Spleen (tissue), 11 donors: Measurements from ENCODE around the gene EWSR1. TPM values are rescaled to one million over a fixed set of nuclear protein-coding genes. Genes with fewer than 3 reads are reported as not detected.

ENCODE experiments used
- DNase-seq: peaks from one replicate; pipeline ENCODE4 v3.0.0-alpha.2; 2020
- H3K27ac ChIP-seq, 8 donors: fragments of 200-600 bp; sonication (generic) in 7 of 8; 1 replicate in 4 of 8; 2 replicates in 4 of 8; pipeline versions ENCODE4 v1.5.0 to v1.8.0; 2016 to 2021; ENCODE audit warnings: inconsistent platforms in 4 of 8, mild to moderate bottlenecking in 4 of 8, moderate library complexity in 1 of 8
- H3K27me3 ChIP-seq, 7 donors: fragments of 200-600 bp; sonication (generic) in 6 of 7; replicated peaks in 1 of 7; 1 replicate in 4 of 7; 2 replicates in 3 of 7; pipeline versions ENCODE4 v1.5.0 to v1.8.0; 2016 to 2021; ENCODE audit warnings: inconsistent platforms in 3 of 7, mild to moderate bottlenecking in 1 of 7
- H3K36me3 ChIP-seq, 6 donors: fragments of 200-600 bp; sonication (generic) in 5 of 6; 1 replicate in 4 of 6; 2 replicates in 2 of 6; pipeline versions ENCODE4 v1.5.0 to v1.8.0; 2016 to 2021; ENCODE audit warnings: inconsistent platforms in 2 of 6
- H3K4me1 ChIP-seq, 6 donors: fragments of 200-600 bp; sonication (generic) in 5 of 6; 1 replicate in 3 of 6; 2 replicates in 3 of 6; pipeline versions ENCODE4 v1.5.0 to v1.8.0; 2016 to 2021; ENCODE audit warnings: inconsistent platforms in 3 of 6
- H3K4me3 ChIP-seq, 8 donors: fragments of 200-600 bp; sonication (generic) in 7 of 8; 1 replicate in 4 of 8; 2 replicates in 4 of 8; pipeline versions ENCODE4 v1.5.0 to v1.8.0; 2016 to 2021; ENCODE audit warnings: inconsistent platforms in 4 of 8, mild to moderate bottlenecking in 4 of 8, moderate library complexity in 2 of 8
- H3K9me3 ChIP-seq, 8 donors: fragments of 200-600 bp; sonication (generic) in 7 of 8; 1 replicate in 4 of 8; 2 replicates in 4 of 8; pipeline versions ENCODE4 v1.5.0 to v1.8.0; 2016 to 2021; ENCODE audit warnings: inconsistent platforms in 4 of 8
- POLR2A ChIP-seq, 3 donors: fragments of 450-650 bp; IDR thresholded peaks; one replicate each; pipeline ENCODE4 v1.5.1; 2017; ENCODE audit warnings: antibody characterized with exemption in 3 of 3, mild to moderate bottlenecking in 1 of 3
- POLR2AphosphoS5 ChIP-seq, 3 donors: sonication (generic); formaldehyde crosslinking; IDR thresholded peaks; one replicate each; pipeline ENCODE4 v1.5.1; 2017; ENCODE audit warnings: antibody characterized with exemption in 3 of 3
- WGBS, 5 donors: extraction: QIAGEN DNeasy Blood & Tissue Kit in 3 of 5; methylation state at CpG; one replicate each; pipeline versions ENCODE4 v1.1.5 to v1.1.7; 2013 to 2018; 5-methylcytosine and 5-hydroxymethylcytosine counted together
- intact Hi-C: fragments of 100-400 bp; cut with DNase I; formaldehyde crosslinking; loops from one replicate; pipeline ENCODE4 v1.15.0; 2023; ENCODE audit warnings: low total_unique reads
- polyA plus RNA-seq, 3 donors: library from polyadenylated mRNA; stranded (reverse); fragments of 200-250 nt; gene quantifications; one replicate each; pipeline ENCODE4 v1.2.1, GENCODE V29; 2013
- total RNA-seq, 7 donors: library from RNA; depleted of rRNA in 3 of 7; stranded (reverse); fragments of >200 nt in 3 of 7; fragmentation: NEBNext Ultra II Directional in 4 of 7; extraction: Animal tissue kit (Norgen Biotek cat#: 25700) in 4 of 7; gene quantifications; one replicate each; pipeline versions ENCODE4 v1.1.0 to v1.2.1, GENCODE V29; 2016 to 2021
- TF ChIP-seq, protein P1 (sequence below), 11 experiments: fragments of 200-600 bp in 7 of 11; fragments of 450-650 bp in 4 of 11; sonication (generic) in 4 of 11; IDR thresholded peaks in 8 of 11; conservative IDR thresholded peaks in 3 of 11; 1 replicate in 7 of 11; 2 replicates in 4 of 11; pipeline versions ENCODE4 v1.4.0 to v1.8.0; 2016 to 2021; ENCODE audit warnings: antibody characterized with exemption in 11 of 11, inconsistent platforms in 4 of 11, mild to moderate bottlenecking in 1 of 11
- donor health status: healthy with polysubstance abuse.
- donor health status: DM: no; HTN: no; CAD: no; lungs with moderate emphysema.
- donor health status: DM: no; HTN: no; CAD: no.
- donor health status: Bipolar disorder and iron deficiency.
- donor health status: healthy.
- donor health status: DM: no; HTN: no; CAD: no.
- donor health status: DM: yes; HTN: yes; CAD: no.

Gene EWSR1
- total and polyA plus RNA-seq, 10 donors, result 127 to 282 (median 239) TPM

DNA sequence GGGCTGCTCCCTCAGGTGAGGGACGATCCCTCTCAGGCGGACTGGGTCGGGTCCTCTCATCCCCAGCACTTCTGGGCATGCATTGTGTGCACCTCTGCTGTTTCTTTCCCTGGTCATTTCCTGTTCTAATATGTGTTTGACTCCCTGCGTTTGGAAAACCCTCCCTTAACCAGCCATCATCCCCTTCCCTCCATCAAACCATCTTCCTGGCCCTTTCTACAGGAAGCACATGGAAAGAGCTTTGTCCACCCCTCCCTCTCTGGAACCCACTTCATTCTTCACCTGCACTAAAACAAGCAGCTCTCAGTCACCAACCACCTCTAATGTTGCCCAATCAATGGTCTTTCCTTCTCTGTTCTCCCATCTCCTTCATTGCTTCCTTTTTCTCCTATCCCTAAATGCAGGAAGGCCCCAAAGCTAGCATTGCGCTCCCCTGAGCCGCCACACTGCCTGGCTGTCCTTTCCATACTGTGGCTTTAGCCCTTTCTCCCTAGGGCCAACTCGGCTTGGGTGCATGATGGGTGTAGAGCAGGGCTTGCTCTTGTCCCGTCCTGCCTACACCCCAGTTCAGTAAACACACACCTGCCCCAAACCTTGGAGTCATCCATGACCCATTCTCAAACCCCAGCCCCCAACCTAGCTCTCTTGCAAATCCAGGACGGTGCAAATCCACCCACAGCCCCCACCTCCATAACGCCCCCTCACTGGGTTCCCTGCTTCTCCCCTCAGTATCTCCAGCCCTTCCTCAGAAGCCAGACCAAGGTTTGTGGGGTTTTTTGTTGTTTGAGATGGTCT lies 32.9 kb downstream of the EWSR1 start:
- TF ChIP-seq POLR2AphosphoS5 (IDR thresholded peaks at IDR 0.05), result peak in 1 of 3 donors; percentile 38
- no peak for TF ChIP-seq POLR2A (IDR thresholded peaks at IDR 0.05)
- TF ChIP-seq, protein P1, sequence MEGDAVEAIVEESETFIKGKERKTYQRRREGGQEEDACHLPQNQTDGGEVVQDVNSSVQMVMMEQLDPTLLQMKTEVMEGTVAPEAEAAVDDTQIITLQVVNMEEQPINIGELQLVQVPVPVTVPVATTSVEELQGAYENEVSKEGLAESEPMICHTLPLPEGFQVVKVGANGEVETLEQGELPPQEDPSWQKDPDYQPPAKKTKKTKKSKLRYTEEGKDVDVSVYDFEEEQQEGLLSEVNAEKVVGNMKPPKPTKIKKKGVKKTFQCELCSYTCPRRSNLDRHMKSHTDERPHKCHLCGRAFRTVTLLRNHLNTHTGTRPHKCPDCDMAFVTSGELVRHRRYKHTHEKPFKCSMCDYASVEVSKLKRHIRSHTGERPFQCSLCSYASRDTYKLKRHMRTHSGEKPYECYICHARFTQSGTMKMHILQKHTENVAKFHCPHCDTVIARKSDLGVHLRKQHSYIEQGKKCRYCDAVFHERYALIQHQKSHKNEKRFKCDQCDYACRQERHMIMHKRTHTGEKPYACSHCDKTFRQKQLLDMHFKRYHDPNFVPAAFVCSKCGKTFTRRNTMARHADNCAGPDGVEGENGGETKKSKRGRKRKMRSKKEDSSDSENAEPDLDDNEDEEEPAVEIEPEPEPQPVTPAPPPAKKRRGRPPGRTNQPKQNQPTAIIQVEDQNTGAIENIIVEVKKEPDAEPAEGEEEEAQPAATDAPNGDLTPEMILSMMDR (IDR thresholded peaks at IDR 0.05 in 8 of 11, conservative IDR thresholded peaks at IDR 0.05 in 3 of 11), result no peak
- no peak overlapping the region for H3K4me3 ChIP-seq
- 75 to 91% (median 77%) methylated on average over 10 of the region's 10 CpGs for WGBS, 5 donors
- no peaks in the 10 kb centered on the region for H3K9me3 ChIP-seq
- H3K27ac ChIP-seq, result peak overlapping the region in 1 of 8 donors; percentile 27
- intact Hi-C loops, result no loop called here
- no peak for DNase-seq
- H3K27me3 ChIP-seq, result peaks cover 0 to 12% (median 2%) of the 10 kb centered on the region in 7 donors
- peaks cover 13 to 61% (median 53%) of the 10 kb centered on the region in 6 donors for H3K36me3 ChIP-seq
- H3K4me1 ChIP-seq, result peaks cover 2 to 29% (median 18%) of the 10 kb centered on the region in 6 donors

DNA sequence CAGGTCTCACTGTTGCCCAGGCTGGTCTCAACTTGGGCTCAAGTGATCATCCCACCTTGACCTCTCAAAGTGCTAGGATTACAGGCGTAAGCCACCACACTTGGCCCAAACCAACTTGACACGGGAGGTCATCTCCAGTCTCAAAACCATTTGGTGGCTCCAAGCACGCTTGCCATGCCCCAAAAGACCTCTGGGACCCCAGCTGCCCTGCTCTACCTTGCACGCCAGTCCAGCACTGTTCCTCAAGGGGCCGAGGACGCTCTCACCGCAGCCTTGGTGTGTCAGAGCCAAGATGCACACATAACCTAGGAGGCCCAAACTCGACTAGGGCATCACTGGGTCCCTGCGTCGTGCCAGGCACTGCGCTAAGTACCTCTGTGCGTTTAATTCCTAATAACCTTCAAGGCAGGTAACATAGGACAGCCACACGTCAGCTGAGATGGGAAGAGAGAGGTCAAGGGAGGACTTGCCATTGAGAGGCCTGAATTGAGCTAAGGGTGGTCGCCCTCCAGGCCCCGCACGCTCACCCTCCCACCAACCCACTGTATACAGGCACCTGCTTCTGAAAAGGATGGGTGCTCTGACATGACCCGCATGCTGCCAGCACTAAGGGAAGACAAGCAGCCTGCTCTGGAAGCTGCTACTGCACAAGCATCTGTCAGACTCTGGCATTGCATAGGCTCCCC lies 33.8 kb downstream of the EWSR1 start:
- Histone ChIP-seq H3K27ac (no peak overlapping the region), H3K4me3 (no peak overlapping the region), H3K27me3 (peaks cover 0 to 21% (median 5%) of the 10 kb centered on the region in 7 donors), H3K36me3 (peaks cover 13 to 53% (median 45%) of the 10 kb centered on the region in 6 donors), H3K4me1 (peaks cover 3 to 38% (median 25%) of the 10 kb centered on the region in 6 donors), H3K9me3 (no peaks in the 10 kb centered on the region)
- TF ChIP-seq POLR2AphosphoS5 (IDR thresholded peaks at IDR 0.05), result peak in 2 of 3 donors; percentile 51 to 60
- TF ChIP-seq, protein P1 (IDR thresholded peaks at IDR 0.05 in 8 of 11, conservative IDR thresholded peaks at IDR 0.05 in 3 of 11), result no peak
- no peak for TF ChIP-seq POLR2A (IDR thresholded peaks at IDR 0.05)
- no peak for DNase-seq
- 86 to 91% (median 90%) methylated on average over 9 to 17 of the region's 17 CpGs for WGBS, 5 donors
- intact Hi-C loops, result no loop called here

DNA sequence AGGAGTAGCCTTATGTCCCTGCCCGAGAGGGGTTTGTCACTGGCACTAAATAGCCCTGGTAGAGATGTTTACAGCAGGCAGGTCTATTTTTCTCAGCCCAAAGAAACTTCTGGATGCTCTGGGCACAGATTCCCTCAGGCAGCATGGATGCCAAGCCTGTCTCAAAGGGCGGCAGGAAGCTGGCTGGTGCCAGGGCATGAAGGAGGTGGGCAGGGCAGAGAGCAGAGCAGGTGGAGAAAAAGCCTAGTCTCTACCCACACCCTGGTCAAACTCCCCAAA lies 34.3 kb downstream of the EWSR1 start:
- H3K27ac ChIP-seq, result peak overlapping the region in 1 of 8 donors; percentile 38

More for the DNA sequence above, 34.3 kb downstream of the EWSR1 start:
- Histone ChIP-seq H3K4me3 (no peak overlapping the region), H3K9me3 (no peaks in the 10 kb centered on the region), H3K27me3 (peaks cover 0 to 26% (median 9%) of the 10 kb centered on the region in 7 donors), H3K4me1 (peaks cover 3 to 43% (median 30%) of the 10 kb centered on the region in 6 donors), H3K36me3 (peaks cover 11 to 48% (median 40%) of the 10 kb centered on the region in 6 donors)
- TF ChIP-seq POLR2AphosphoS5 (IDR thresholded peaks at IDR 0.05), result no peak
- no peak for TF ChIP-seq POLR2A (IDR thresholded peaks at IDR 0.05)
- TF ChIP-seq, protein P1 (IDR thresholded peaks at IDR 0.05 in 8 of 11, conservative IDR thresholded peaks at IDR 0.05 in 3 of 11), result no peak
- intact Hi-C loops, result no loop called here
- 65 to 89% (median 76%) methylated on average over 2 of the region's 2 CpGs for WGBS, 5 donors
- no peak for DNase-seq
